Keratinocyte (primary cell): ENCODE results near the gene RAB3GAP2. TPM values are rescaled to one million over a fixed set of nuclear protein-coding genes. Genes with fewer than 3 reads are reported as not detected.

ENCODE experiments used
- DNase-seq: peaks from one replicate; pipeline ENCODE4 v3.0.0-alpha.2; 2011; ENCODE audit warnings: low read depth, missing footprints, low spot score
- FAIRE-seq: peaks from 2 replicates; lab custom pipeline; 2011; peaks lifted over from hg19 to GRCh38; lab: Jason Lieb, UNC
- H2AFZ ChIP-seq: 2 replicates; pipeline ENCODE4 v1.6.0; 2012; ENCODE audit warnings: low read length, control low read depth, inconsistent platforms; ENCODE audit not compliant: control insufficient read depth
- H3K27ac ChIP-seq: 2 replicates; pipeline ENCODE4 v1.5.1; 2011; ENCODE audit warnings: low read length; ENCODE audit not compliant: control insufficient read depth, insufficient read depth
- H3K27me3 ChIP-seq: 3 replicates; pipeline ENCODE4 v1.6.0; 2011; ENCODE audit warnings: low read length; ENCODE audit not compliant: control insufficient read depth, insufficient read depth; ENCODE audit errors: extremely low read depth
- H3K36me3 ChIP-seq, 2 experiments: 2 replicates in 1 of 2; 3 replicates in 1 of 2; pipeline ENCODE4 v1.5.1; 2011; ENCODE audit warnings: low read length in 2 of 2, mild to moderate bottlenecking in 1 of 2; ENCODE audit not compliant: control insufficient read depth in 2 of 2, insufficient read depth in 2 of 2; ENCODE audit errors: extremely low read depth in 1 of 2
- H3K4me1 ChIP-seq: 3 replicates; pipeline ENCODE4 v1.5.1; 2011; ENCODE audit warnings: low read length; ENCODE audit not compliant: control insufficient read depth, insufficient read depth; ENCODE audit errors: extremely low read depth
- H3K4me2 ChIP-seq: 3 replicates; pipeline ENCODE4 v1.6.0; 2011; ENCODE audit warnings: low read depth, low read length; ENCODE audit not compliant: control insufficient read depth, insufficient read depth; ENCODE audit errors: extremely low read depth
- H3K4me3 ChIP-seq, 3 experiments: fragments of 200-600 bp in 1 of 3; sonication (generic) in 1 of 3; 2 replicates in 2 of 3; 3 replicates in 1 of 3; pipeline ENCODE4 v1.5.1; 2011 to 2016; ENCODE audit warnings: low read length in 3 of 3, mild to moderate bottlenecking in 3 of 3, control low read depth in 2 of 3, inconsistent platforms in 1 of 3, low read depth in 1 of 3, mixed read lengths in 1 of 3, mixed run types in 1 of 3, moderate library complexity in 1 of 3; ENCODE audit not compliant: control insufficient read depth in 2 of 3, insufficient read depth in 2 of 3; ENCODE audit errors: extremely low read depth in 1 of 3
- H3K79me2 ChIP-seq: 2 replicates; pipeline ENCODE4 v1.6.0; 2012; ENCODE audit warnings: low read length; ENCODE audit not compliant: control insufficient read depth, insufficient read depth
- H3K9ac ChIP-seq: 3 replicates; pipeline ENCODE4 v1.6.0; 2011; ENCODE audit warnings: low read length; ENCODE audit not compliant: control insufficient read depth, insufficient read depth; ENCODE audit errors: extremely low read depth
- H3K9me1 ChIP-seq: 3 replicates; pipeline ENCODE4 v1.6.0; 2011; ENCODE audit warnings: low read length; ENCODE audit not compliant: control insufficient read depth, insufficient read depth; ENCODE audit errors: extremely low read depth
- H3K9me3 ChIP-seq: 2 replicates; pipeline ENCODE4 v1.5.1; 2012; ENCODE audit warnings: low read depth, low read length; ENCODE audit not compliant: control insufficient read depth
- H4K20me1 ChIP-seq: 3 replicates; pipeline ENCODE4 v1.6.0; 2011; ENCODE audit warnings: low read length; ENCODE audit not compliant: control insufficient read depth, insufficient read depth; ENCODE audit errors: extremely low read depth
- EZH2 ChIP-seq: IDR thresholded peaks from one replicate; pipeline ENCODE4 v1.6.1; 2012; ENCODE audit warnings: inconsistent platforms, mild to moderate bottlenecking, low read length, moderate library complexity
- dilution Hi-C: fragments of 300-500 bp; cut with MboI; formaldehyde crosslinking; loops from one replicate; pipeline ENCODE4 v1.7.0; 2020; ENCODE audit warnings: low sequenced_read_pairs; ENCODE audit not compliant: extremely low pct_ligation_motif_present
- polyA plus RNA-seq, 5 experiments: library from polyadenylated mRNA; depleted of rRNA in 3 of 5; stranded (reverse) in 3 of 5; stranded (forward) in 1 of 5; unstranded in 1 of 5; fragments of >200 nt; gene quantifications; 1 replicate in 1 of 5; 2 replicates in 3 of 5; 3 replicates in 1 of 5; pipeline versions ENCODE4 v1.2.1 to v1.2.3, GENCODE V29; 2011 to 2012; ENCODE audit warnings: missing spikeins in 2 of 5, low read depth in 1 of 5, low replicate concordance in 1 of 5
- TF ChIP-seq, protein P1 (sequence below), 3 experiments: IDR thresholded peaks in 1 of 3; conservative IDR thresholded peaks in 1 of 3; optimal IDR thresholded peaks in 1 of 3; 2 replicates in 2 of 3; 3 replicates in 1 of 3; pipeline versions ENCODE3 to v1.5.1; 2011; ENCODE audit warnings: low read length in 3 of 3, mild to moderate bottlenecking in 3 of 3, moderate library complexity in 2 of 3, control low read depth in 1 of 3, inconsistent platforms in 1 of 3; ENCODE audit not compliant: insufficient read depth in 2 of 3; ENCODE audit errors: extremely low read depth in 1 of 3

RAB3GAP2 gene
- polyA plus RNA-seq, 1 donor (not counting 4 experiments of a cell fraction or from before 2014, with no cell fraction given): 44.4 TPM

DNA sequence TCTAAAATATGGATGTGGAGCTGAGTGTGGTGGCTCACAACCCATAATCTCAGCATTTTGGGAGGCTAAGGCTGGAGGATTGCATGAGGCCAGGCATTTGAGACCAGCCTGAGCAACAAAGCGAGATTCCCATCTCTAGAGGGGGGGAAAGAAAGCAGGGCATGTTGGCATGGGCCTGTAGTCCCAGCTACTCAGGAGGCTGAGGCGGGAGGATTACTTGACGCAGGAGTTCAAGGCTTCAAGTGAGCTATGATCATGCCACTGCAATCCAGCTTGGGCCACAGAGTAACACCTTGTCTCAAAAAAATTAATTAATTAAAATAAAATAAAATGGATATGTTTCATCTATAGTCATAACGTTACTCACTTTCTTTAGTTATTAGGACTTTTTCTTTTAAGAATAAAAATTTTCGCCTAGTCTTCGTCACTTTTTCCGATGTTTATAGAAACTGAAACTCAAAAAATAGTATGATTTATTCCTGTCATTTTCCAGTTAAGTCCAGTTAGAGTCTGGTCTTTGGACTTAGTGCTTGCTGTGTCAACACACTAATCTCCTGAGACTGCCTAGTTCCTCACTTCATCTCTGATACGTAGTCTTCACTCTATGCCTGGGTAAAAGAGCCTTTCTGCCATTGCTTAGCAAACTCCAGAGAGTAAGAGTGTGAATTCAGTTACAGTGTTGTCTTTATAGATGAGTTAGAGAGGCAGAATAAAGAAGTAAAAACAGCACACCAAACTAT is 150.3 kb downstream of the RAB3GAP2 start:
- no peak overlapping the region for H2AFZ ChIP-seq
- H3K27ac ChIP-seq: no peak overlapping the region
- no peaks in the 10 kb centered on the region for H3K9me3 ChIP-seq
- no peaks in the 10 kb centered on the region for H3K27me3 ChIP-seq
- H3K36me3 ChIP-seq: peaks cover 0 to 3% of the 10 kb centered on the region in 2 experiments
- no peaks in the 10 kb centered on the region for H3K4me1 ChIP-seq
- H3K79me2 ChIP-seq: peaks cover 4% of the 10 kb centered on the region
- H3K9ac ChIP-seq: no peak overlapping the region
- DNase-seq (no peak), FAIRE-seq (no peak)
- no peak overlapping the region for H3K4me2 ChIP-seq
- H3K9me1 ChIP-seq: no peaks in the 10 kb centered on the region
- H3K4me3 ChIP-seq: no peak overlapping the region
- no peaks in the 10 kb centered on the region for H4K20me1 ChIP-seq
- dilution Hi-C loops: no loop called here
- TF ChIP-seq, protein P1, sequence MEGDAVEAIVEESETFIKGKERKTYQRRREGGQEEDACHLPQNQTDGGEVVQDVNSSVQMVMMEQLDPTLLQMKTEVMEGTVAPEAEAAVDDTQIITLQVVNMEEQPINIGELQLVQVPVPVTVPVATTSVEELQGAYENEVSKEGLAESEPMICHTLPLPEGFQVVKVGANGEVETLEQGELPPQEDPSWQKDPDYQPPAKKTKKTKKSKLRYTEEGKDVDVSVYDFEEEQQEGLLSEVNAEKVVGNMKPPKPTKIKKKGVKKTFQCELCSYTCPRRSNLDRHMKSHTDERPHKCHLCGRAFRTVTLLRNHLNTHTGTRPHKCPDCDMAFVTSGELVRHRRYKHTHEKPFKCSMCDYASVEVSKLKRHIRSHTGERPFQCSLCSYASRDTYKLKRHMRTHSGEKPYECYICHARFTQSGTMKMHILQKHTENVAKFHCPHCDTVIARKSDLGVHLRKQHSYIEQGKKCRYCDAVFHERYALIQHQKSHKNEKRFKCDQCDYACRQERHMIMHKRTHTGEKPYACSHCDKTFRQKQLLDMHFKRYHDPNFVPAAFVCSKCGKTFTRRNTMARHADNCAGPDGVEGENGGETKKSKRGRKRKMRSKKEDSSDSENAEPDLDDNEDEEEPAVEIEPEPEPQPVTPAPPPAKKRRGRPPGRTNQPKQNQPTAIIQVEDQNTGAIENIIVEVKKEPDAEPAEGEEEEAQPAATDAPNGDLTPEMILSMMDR (optimal IDR thresholded peaks at IDR 0.05 in 1 of 3, IDR thresholded peaks at IDR 0.05 in 1 of 3, conservative IDR thresholded peaks at IDR 0.05 in 1 of 3; ENCODE audit: extremely low read depth in 1 of 3, insufficient read depth in 2 of 3, low read length in 3 of 3): no peak
- TF ChIP-seq EZH2: no peak

DNA sequence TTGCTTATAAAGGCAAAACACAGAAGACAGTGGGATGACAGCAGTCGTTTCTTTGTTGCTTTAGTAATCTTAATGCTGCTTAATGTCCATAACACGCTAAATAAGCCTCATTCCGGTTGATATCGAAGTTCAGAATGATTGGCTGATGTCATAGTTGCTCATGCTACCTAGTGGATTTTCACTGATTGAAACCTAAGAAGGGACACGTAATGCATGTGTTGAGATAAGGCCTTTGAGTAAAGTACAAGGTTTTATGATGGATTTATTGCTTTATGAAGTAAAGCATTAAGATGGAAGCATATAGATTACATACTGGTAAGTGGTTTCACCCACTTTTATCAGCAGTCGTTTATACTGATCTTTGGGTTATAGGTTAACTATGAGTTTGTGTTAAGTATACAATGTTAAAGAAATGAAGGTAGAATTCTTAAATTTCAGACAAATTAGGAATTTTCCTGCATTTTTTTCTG is 153.2 kb downstream of the RAB3GAP2 start:
- no peak for TF ChIP-seq EZH2
- TF ChIP-seq, protein P1 (optimal IDR thresholded peaks at IDR 0.05 in 1 of 3, IDR thresholded peaks at IDR 0.05 in 1 of 3, conservative IDR thresholded peaks at IDR 0.05 in 1 of 3; ENCODE audit: extremely low read depth in 1 of 3, insufficient read depth in 2 of 3, low read length in 3 of 3): no peak
- Histone ChIP-seq H3K36me3 (peaks cover 0 to 5% of the 10 kb centered on the region in 2 experiments), H3K9me3 (no peaks in the 10 kb centered on the region), H4K20me1 (no peaks in the 10 kb centered on the region), H3K27me3 (no peaks in the 10 kb centered on the region), H3K4me1 (no peaks in the 10 kb centered on the region), H3K79me2 (peaks cover 4% of the 10 kb centered on the region), H3K27ac (no peak overlapping the region), H3K9ac (no peak overlapping the region), H3K9me1 (no peaks in the 10 kb centered on the region), H2AFZ (no peak overlapping the region), H3K4me3 (no peak overlapping the region), H3K4me2 (no peak overlapping the region)
- DNase-seq (no peak), FAIRE-seq (no peak)
- dilution Hi-C loops: no loop called here
